Sigmoid colon (tissue), 4 donors: Measurements from ENCODE around the gene YAP1.

Experiments
- EP300 ChIP-seq, 4 donors: sonication (generic); formaldehyde crosslinking; IDR thresholded peaks; one replicate each; pipeline ENCODE4 v1.6.1; 2017; ENCODE audit warnings: antibody characterized with exemption in 4 of 4
- POLR2A ChIP-seq, 2 donors: fragments of 450-650 bp; IDR thresholded peaks; one replicate each; pipeline ENCODE4 v1.6.1; 2016; ENCODE audit warnings: antibody characterized with exemption in 2 of 2, mild to moderate bottlenecking in 2 of 2, moderate library complexity in 2 of 2
- POLR2AphosphoS5 ChIP-seq, 4 donors: sonication (generic); formaldehyde crosslinking; IDR thresholded peaks; one replicate each; pipeline ENCODE4 v1.6.1; 2017; ENCODE audit warnings: antibody characterized with exemption in 4 of 4

GRCh38 chr11:102147015-102147414 lies 36.8 kb downstream of the YAP1 start:
- TF ChIP-seq POLR2A (IDR thresholded peaks at IDR 0.05) (no peak), EP300 (IDR thresholded peaks at IDR 0.05) (no peak), POLR2AphosphoS5 (IDR thresholded peaks at IDR 0.05) (no peak)
